RWPE2 (cell line): ENCODE data around the gene PER1.

Source experiments
- ATAC-seq: fragments of 200-7000 bp; cut with Tn5 transposase; 3 replicates; pipeline ENCODE4 v1.9.1; 2021; ENCODE audit warnings: low read depth
- DNase-seq: peaks from one replicate; pipeline ENCODE4 v3.0.0-alpha.2; 2020; ENCODE audit warnings: low spot score
- H3K27ac ChIP-seq: fragments of 450-650 bp; 2 replicates; pipeline ENCODE4 v1.5.1; 2017; ENCODE audit warnings: mild to moderate bottlenecking; ENCODE audit not compliant: poor library complexity, severe bottlenecking
- H3K27me3 ChIP-seq: fragments of 250-450 bp; sonication (Bioruptor Pico); 2 replicates; pipeline ENCODE4 v1.5.1; 2021; ENCODE audit warnings: mild to moderate bottlenecking, moderate library complexity; ENCODE audit not compliant: insufficient read depth, poor library complexity, severe bottlenecking
- H3K36me3 ChIP-seq: fragments of 250-450 bp; sonication (Bioruptor Pico); 2 replicates; pipeline ENCODE4 v1.5.1; 2020; ENCODE audit warnings: low read depth, mild to moderate bottlenecking, moderate library complexity
- H3K4me1 ChIP-seq: fragments of 250-450 bp; sonication (Bioruptor Pico); 2 replicates; pipeline ENCODE4 v1.5.1; 2021; ENCODE audit warnings: mild to moderate bottlenecking, moderate library complexity; ENCODE audit not compliant: insufficient read depth, poor library complexity, severe bottlenecking
- H3K4me3 ChIP-seq: fragments of 250-450 bp; sonication (Bioruptor Pico); 2 replicates; pipeline ENCODE4 v1.5.1; 2021; ENCODE audit warnings: mild to moderate bottlenecking, moderate library complexity; ENCODE audit not compliant: severe bottlenecking
- H3K9me3 ChIP-seq: fragments of 250-450 bp; sonication (Bioruptor Pico); 2 replicates; pipeline ENCODE4 v1.5.1; 2021; ENCODE audit warnings: mild to moderate bottlenecking, moderate library complexity; ENCODE audit not compliant: severe bottlenecking
- TF ChIP-seq, protein P1 (sequence below): fragments of 450-650 bp; IDR thresholded peaks from one replicate; pipeline ENCODE4 v1.5.1; 2017; ENCODE audit warnings: mild to moderate bottlenecking, moderate library complexity; ENCODE audit not compliant: poor library complexity, severe bottlenecking

Gene PER1

DNA sequence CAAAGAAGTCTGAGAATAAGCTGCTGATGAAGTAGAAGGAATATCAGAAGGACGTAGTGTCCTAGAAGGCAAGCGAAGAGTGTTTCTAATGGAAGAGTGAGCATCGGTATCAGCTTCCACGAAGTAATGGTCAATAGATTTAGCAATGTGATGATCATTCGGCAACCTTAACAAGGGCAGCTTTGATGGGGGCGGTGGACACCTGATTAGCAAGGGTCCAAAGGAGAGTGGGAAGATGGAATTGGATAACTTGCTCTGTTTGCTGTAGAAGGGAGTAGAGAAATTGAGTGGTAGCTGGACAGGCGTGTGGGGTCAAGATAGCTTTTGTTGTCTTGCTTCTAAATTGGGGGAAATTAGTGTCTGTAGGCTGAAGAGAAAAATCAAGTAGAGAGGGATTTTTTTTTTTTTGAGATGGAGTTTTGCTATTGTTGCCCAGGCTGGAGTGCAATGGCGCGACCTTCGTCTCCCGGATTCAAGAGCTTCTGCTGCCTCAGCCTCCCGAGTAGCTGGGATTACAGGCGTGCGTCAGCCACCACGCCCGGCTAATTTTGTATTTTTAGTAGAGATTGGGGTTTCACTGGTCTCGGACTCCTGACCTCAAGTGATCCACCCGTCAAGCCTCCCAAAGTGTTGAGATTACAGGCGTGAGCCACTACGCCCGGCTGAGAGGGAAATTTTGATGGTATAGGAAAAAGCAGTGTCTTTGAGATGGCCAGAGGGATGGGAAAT is 14.4 kb downstream of the PER1 start:
- Histone ChIP-seq H3K4me1 (peaks cover 2% of the 10 kb centered on the region), H3K4me3 (peak overlapping the region; percentile 30), H3K27ac (peak overlapping the region; percentile 66), H3K9me3 (no peaks in the 10 kb centered on the region), H3K36me3 (peaks cover 34% of the 10 kb centered on the region), H3K27me3 (no peaks in the 10 kb centered on the region)
- ATAC-seq (no peak), DNase-seq (no peak)
- TF ChIP-seq, protein P1, sequence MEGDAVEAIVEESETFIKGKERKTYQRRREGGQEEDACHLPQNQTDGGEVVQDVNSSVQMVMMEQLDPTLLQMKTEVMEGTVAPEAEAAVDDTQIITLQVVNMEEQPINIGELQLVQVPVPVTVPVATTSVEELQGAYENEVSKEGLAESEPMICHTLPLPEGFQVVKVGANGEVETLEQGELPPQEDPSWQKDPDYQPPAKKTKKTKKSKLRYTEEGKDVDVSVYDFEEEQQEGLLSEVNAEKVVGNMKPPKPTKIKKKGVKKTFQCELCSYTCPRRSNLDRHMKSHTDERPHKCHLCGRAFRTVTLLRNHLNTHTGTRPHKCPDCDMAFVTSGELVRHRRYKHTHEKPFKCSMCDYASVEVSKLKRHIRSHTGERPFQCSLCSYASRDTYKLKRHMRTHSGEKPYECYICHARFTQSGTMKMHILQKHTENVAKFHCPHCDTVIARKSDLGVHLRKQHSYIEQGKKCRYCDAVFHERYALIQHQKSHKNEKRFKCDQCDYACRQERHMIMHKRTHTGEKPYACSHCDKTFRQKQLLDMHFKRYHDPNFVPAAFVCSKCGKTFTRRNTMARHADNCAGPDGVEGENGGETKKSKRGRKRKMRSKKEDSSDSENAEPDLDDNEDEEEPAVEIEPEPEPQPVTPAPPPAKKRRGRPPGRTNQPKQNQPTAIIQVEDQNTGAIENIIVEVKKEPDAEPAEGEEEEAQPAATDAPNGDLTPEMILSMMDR, result no peak

DNA sequence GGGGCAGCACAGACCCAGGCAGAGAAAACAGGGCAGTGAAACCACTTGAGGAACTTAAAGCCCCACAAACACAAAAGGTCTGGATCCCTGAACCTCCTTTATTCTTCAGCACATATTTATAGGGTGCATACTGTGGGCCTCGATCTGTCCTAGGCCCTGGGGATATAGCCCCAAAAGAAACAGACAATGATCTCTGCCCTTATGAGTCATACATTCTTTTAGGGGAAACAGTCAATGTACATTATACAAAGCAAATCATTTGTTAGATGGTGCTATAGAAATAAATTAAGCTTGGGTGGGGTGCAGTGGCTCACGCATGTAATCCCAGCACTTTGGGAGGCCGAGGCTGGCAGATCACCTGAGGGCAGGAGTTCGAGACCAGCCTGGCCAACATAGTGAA is 18.3 kb downstream of the PER1 start:
- peaks cover 2% of the 10 kb centered on the region for H3K4me1 ChIP-seq
- no peak for DNase-seq

DNA sequence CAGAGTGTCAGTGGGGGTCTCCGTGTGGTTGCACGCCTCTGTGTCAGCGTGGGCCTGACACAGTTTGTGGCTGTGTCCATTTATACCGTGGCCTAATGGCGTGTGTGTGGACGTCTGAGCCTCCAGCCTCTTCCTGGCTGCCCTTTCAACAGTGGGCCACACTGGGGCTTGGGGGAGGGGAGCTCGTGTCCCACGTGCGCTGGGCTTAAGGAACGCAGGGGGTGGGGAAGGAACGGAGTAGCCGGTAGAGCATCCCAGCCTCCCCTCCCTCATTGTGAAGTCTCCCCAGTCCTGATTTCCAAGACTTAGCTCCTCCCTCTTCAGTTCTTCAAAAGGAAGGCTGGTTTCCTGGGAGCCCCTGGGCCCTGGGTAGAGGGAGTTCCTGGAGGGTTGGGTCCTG is 18.8 kb downstream of the PER1 start:
- H3K4me1 ChIP-seq, result peaks cover 2% of the 10 kb centered on the region
- peak overlapping the region; percentile 44 for H3K27ac ChIP-seq
- H3K4me3 ChIP-seq, result no peak overlapping the region
- no peak for DNase-seq
- ATAC-seq, result no peak
- no peaks in the 10 kb centered on the region for H3K36me3 ChIP-seq
- TF ChIP-seq, protein P1, result no peak
- H3K27me3 ChIP-seq, result no peaks in the 10 kb centered on the region
- no peaks in the 10 kb centered on the region for H3K9me3 ChIP-seq

More for the DNA sequence above, 18.3 kb downstream of the PER1 start:
- Histone ChIP-seq H3K9me3 (no peaks in the 10 kb centered on the region), H3K4me3 (no peak overlapping the region), H3K27ac (peak overlapping the region; percentile 44), H3K36me3 (no peaks in the 10 kb centered on the region), H3K27me3 (no peaks in the 10 kb centered on the region)
- 0 out of 3 replicates have a peak, but pooled peaks have one; percentile 3 for ATAC-seq
- TF ChIP-seq, protein P1, result no peak

DNA sequence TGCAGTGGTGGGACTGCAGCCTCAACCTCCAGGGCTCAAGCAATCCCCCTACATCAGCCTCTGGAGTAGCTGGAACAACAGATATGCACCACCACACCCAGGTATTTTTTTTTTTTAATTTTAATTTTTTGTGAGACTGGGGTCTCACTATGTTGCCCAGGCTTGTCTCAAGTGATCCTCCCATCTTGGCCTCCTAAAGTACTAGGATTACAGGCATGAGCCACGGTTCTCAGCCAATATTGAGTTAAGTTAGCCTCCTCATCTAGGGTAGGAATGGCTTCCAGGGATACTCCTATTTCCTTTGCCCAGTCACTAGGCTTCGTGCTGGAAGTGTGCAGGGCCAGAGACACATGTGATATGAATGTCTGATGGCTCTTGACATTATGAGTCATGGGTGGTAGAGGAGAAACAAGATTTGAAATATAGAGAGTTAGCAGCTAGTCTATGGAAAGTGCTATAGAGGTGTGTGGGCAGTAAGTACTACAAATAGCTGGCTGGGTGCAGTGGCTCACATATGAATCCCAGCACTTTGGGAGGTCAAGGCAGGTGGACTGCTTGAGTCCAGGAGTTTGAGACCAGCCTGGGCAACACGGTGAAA is 20.3 kb downstream of the PER1 start:
- no peaks in the 10 kb centered on the region for H3K36me3 ChIP-seq
- H3K4me3 ChIP-seq, result no peak overlapping the region
- H3K4me1 ChIP-seq, result no peaks in the 10 kb centered on the region
- TF ChIP-seq, protein P1, result no peak
- DNase-seq (no peak), ATAC-seq (peak; percentile 73)
- no peak overlapping the region for H3K27ac ChIP-seq
- no peaks in the 10 kb centered on the region for H3K9me3 ChIP-seq
- no peaks in the 10 kb centered on the region for H3K27me3 ChIP-seq
